COLO668 (cell line): ENCODE results near the gene PREX1.

Experiments
- DNase-seq: peaks from one replicate; lab custom pipeline; 2025; ENCODE audit not compliant: unreplicated experiment; lab: John Stamatoyannopoulos, UW

PREX1 gene

GRCh38 chr20:48644286-48644828 is 183.4 kb downstream of the PREX1 start:
- DNase-seq: no peak

- no peak for DNase-seq
Observed at GRCh38 chr20:48642105-48642880, 185.5 kb downstream of the PREX1 start.

GRCh38 chr20:48640871-48641270 is 186.9 kb downstream of the PREX1 start:
- DNase-seq: no peak

GRCh38 chr20:48639899-48640298 is 187.9 kb downstream of the PREX1 start:
- no peak for DNase-seq

- no peak for DNase-seq
Observed at GRCh38 chr20:48638546-48638945, 189.3 kb downstream of the PREX1 start.

- DNase-seq: no peak
Observed at GRCh38 chr20:48637461-48637860, 190.3 kb downstream of the PREX1 start.

- DNase-seq: peak; percentile 10
Observed at GRCh38 chr20:48636301-48636700, 191.5 kb downstream of the PREX1 start.

- DNase-seq: peak; percentile 21
Observed at GRCh38 chr20:48635791-48636267, 192.0 kb downstream of the PREX1 start.

- DNase-seq: no peak
Observed at GRCh38 chr20:48635361-48635760, 192.4 kb downstream of the PREX1 start.

GRCh38 chr20:48634641-48635040 is 193.2 kb downstream of the PREX1 start:
- no peak for DNase-seq

GRCh38 chr20:48633620-48634257 is 194.1 kb downstream of the PREX1 start:
- no peak for DNase-seq

- no peak for DNase-seq
Observed at GRCh38 chr20:48632825-48633619, 194.8 kb downstream of the PREX1 start.

GRCh38 chr20:48632017-48632824 is 195.6 kb downstream of the PREX1 start:
- DNase-seq: no peak

- DNase-seq: no peak
Observed at GRCh38 chr20:48631114-48632016, 196.4 kb downstream of the PREX1 start.

GRCh38 chr20:48630342-48631075 is 197.3 kb downstream of the PREX1 start:
- DNase-seq: no peak

GRCh38 chr20:48629960-48630315 is 197.9 kb downstream of the PREX1 start:
- no peak for DNase-seq

GRCh38 chr20:48629069-48629959 is 198.5 kb downstream of the PREX1 start:
- DNase-seq: no peak

GRCh38 chr20:48627737-48628128 is 200.1 kb downstream of the PREX1 start:
- no peak for DNase-seq
